K562 (cell line): Measurements from ENCODE around the gene ICAM3.

Experiments used
- CBFB ChIP-seq: sonication (generic); formaldehyde crosslinking; IDR thresholded peaks from 2 replicates; pipeline ENCODE4 v1.4.0; 2020; ENCODE audit warnings: mild to moderate bottlenecking, missing genetic modification reagents
- CHD4 ChIP-seq: fragments of 200-600 bp; sonication (generic); IDR thresholded peaks from 3 replicates; pipeline ENCODE4 v1.6.1; 2012; ENCODE audit warnings: low read depth, mild to moderate bottlenecking, mixed read lengths, low read length, inconsistent platforms; ENCODE audit not compliant: insufficient read depth, insufficient replicate concordance, poor library complexity, severe bottlenecking
- CTCF ChIP-seq, 3 experiments: IDR thresholded peaks in 2 of 3; conservative IDR thresholded peaks in 1 of 3; 2 replicates each; pipeline ENCODE4 v1.5.1; 2011 to 2012; ENCODE audit warnings: low read length in 3 of 3, mild to moderate bottlenecking in 3 of 3, control low read depth in 2 of 3, improper control_type of control experiment in 1 of 3, inconsistent platforms in 1 of 3, low read depth in 1 of 3, mixed read lengths in 1 of 3, moderate library complexity in 1 of 3; ENCODE audit not compliant: insufficient read depth in 2 of 3
- FOS ChIP-seq: IDR thresholded peaks from 3 replicates; pipeline ENCODE4 v1.6.1; 2011; ENCODE audit not compliant: insufficient read length; ENCODE audit errors: extremely low read depth
- POLR2A ChIP-seq: fragments of 450-650 bp; conservative IDR thresholded peaks from 2 replicates; pipeline ENCODE4 v1.6.1; 2016

GRCh38 chr19:10328558-10329429 lies 10.6 kb downstream of the ICAM3 start:
- TF ChIP-seq FOS (no peak), POLR2A (no peak), CHD4 (no peak), CTCF (IDR thresholded peaks at IDR 0.05 in 2 of 3, conservative IDR thresholded peaks at IDR 0.05 in 1 of 3; ENCODE audit: insufficient read depth in 2 of 3, low read depth in 1 of 3, low read length in 3 of 3) (no peak), CBFB (CRISPR knock-in tag) (no peak)
